Femur (tissue), 1 donor: Measurements from ENCODE around the gene FYN.
A peak's percentile ranks its signal among the peaks of the same experiment; 100 is the strongest.

Experiments used
- DNase-seq: peaks from one replicate; pipeline ENCODE4 v3.0.0-alpha.2; 2017

The FYN gene

GRCh38 chr6:111880181-111880888 lies 7.1 kb upstream of the FYN start:
- no peak for DNase-seq

GRCh38 chr6:111875741-111876140 lies 2.5 kb upstream of the FYN start:
- DNase-seq: no peak

GRCh38 chr6:111874025-111874415 lies 768 bp upstream of the FYN start:
- DNase-seq: peak; percentile 47

GRCh38 chr6:111872401-111873177 lies 663 bp downstream of the FYN start:
- DNase-seq: peak; percentile 77

- DNase-seq: peak; percentile 54
These were observed 1.4 kb downstream of the FYN start for GRCh38 chr6:111871725-111872400.

- no peak for DNase-seq
These were observed 2.0 kb downstream of the FYN start for GRCh38 chr6:111871207-111871606.

GRCh38 chr6:111870742-111871064 lies 2.5 kb downstream of the FYN start:
- DNase-seq: no peak

GRCh38 chr6:111870051-111870741 lies 3.1 kb downstream of the FYN start:
- no peak for DNase-seq

- no peak for DNase-seq
These were observed 6.4 kb downstream of the FYN start for GRCh38 chr6:111866857-111867256.

- DNase-seq: no peak
These were observed 7.2 kb downstream of the FYN start for GRCh38 chr6:111865909-111866546.

GRCh38 chr6:111865049-111865585 lies 8.1 kb downstream of the FYN start:
- DNase-seq: no peak

GRCh38 chr6:111864138-111865048 lies 8.9 kb downstream of the FYN start:
- no peak for DNase-seq

- DNase-seq: no peak
These were observed 10.5 kb downstream of the FYN start for GRCh38 chr6:111862741-111863140.

- no peak for DNase-seq
These were observed 10.9 kb downstream of the FYN start for GRCh38 chr6:111862314-111862713.

GRCh38 chr6:111861431-111861885 lies 11.8 kb downstream of the FYN start:
- DNase-seq: no peak

- no peak for DNase-seq
These were observed 14.9 kb downstream of the FYN start for GRCh38 chr6:111858347-111858746.

GRCh38 chr6:111857674-111858337 lies 15.4 kb downstream of the FYN start:
- DNase-seq: no peak

GRCh38 chr6:111855753-111856152 lies 17.5 kb downstream of the FYN start:
- no peak for DNase-seq

GRCh38 chr6:111854683-111855082 lies 18.6 kb downstream of the FYN start:
- DNase-seq: no peak

- no peak for DNase-seq
These were observed 20.5 kb downstream of the FYN start for GRCh38 chr6:111852725-111853124.
